ENCODE results near the gene ZKSCAN8. TPM values are rescaled to one million over a fixed set of nuclear protein-coding genes. Genes with fewer than 3 reads are reported as not detected.

ZKSCAN8 gene
- total RNA-seq, 1 donor from 2014 or later: 15.9 TPM

- DNase-seq (ENCODE audit: low spot score in 2 of 2) (no peak), FAIRE-seq (no peak)
Measured at GRCh38 chr6:28137505-28137981, 4.1 kb upstream of the ZKSCAN8 start.

GRCh38 chr6:28139860-28140543 is 1.7 kb upstream of the ZKSCAN8 start:
- no peak for FAIRE-seq

GRCh38 chr6:28140616-28141015 is 1.1 kb upstream of the ZKSCAN8 start:
- no peak for FAIRE-seq
- no peak for DNase-seq (ENCODE audit: low spot score in 2 of 2)

More at GRCh38 chr6:28139860-28140543, 1.7 kb upstream of the ZKSCAN8 start:
- DNase-seq (ENCODE audit: low spot score in 2 of 2): no peak

- DNase-seq (ENCODE audit: low spot score in 2 of 2): no peak
- no peak for FAIRE-seq
Measured at GRCh38 chr6:28142446-28142845, 763 bp downstream of the ZKSCAN8 start.

- DNase-seq (ENCODE audit: low spot score in 2 of 2) (no peak), FAIRE-seq (no peak)
Measured at GRCh38 chr6:28145231-28145630, 3.5 kb downstream of the ZKSCAN8 start.

- FAIRE-seq (no peak), DNase-seq (ENCODE audit: low spot score in 2 of 2) (no peak)
Measured at GRCh38 chr6:28152531-28152930, 10.8 kb downstream of the ZKSCAN8 start.

GRCh38 chr6:28153546-28153945 is 11.9 kb downstream of the ZKSCAN8 start:
- FAIRE-seq (no peak), DNase-seq (ENCODE audit: low spot score in 2 of 2) (no peak)

- FAIRE-seq (no peak), DNase-seq (ENCODE audit: low spot score in 2 of 2) (no peak)
Measured at GRCh38 chr6:28154357-28154756, 12.7 kb downstream of the ZKSCAN8 start.

- no peak for FAIRE-seq
- no peak for DNase-seq (ENCODE audit: low spot score in 2 of 2)
Measured at GRCh38 chr6:28158318-28158717, 16.6 kb downstream of the ZKSCAN8 start.

- DNase-seq (ENCODE audit: low spot score in 2 of 2) (no peak), FAIRE-seq (no peak)
Measured at GRCh38 chr6:28159029-28159607, 17.4 kb downstream of the ZKSCAN8 start.

GRCh38 chr6:28160233-28160632 is 18.6 kb downstream of the ZKSCAN8 start:
- FAIRE-seq (no peak), DNase-seq (ENCODE audit: low spot score in 2 of 2) (no peak)

- peak in 1 of 2 donors; percentile 67 for DNase-seq (ENCODE audit: low spot score in 2 of 2)
- FAIRE-seq: no peak
Measured at GRCh38 chr6:28161410-28162079, 19.9 kb downstream of the ZKSCAN8 start.

- FAIRE-seq: no peak
- no peak for DNase-seq (ENCODE audit: low spot score in 2 of 2)
Measured at GRCh38 chr6:28165563-28165962, 23.9 kb downstream of the ZKSCAN8 start.

- FAIRE-seq (no peak), DNase-seq (ENCODE audit: low spot score in 2 of 2) (no peak)
Measured at GRCh38 chr6:28167068-28167467, 25.4 kb downstream of the ZKSCAN8 start.

- FAIRE-seq (no peak), DNase-seq (ENCODE audit: low spot score in 2 of 2) (no peak)
Measured at GRCh38 chr6:28167926-28168325, 26.2 kb downstream of the ZKSCAN8 start.

- no peak for FAIRE-seq
- no peak for DNase-seq (ENCODE audit: low spot score in 2 of 2)
Measured at GRCh38 chr6:28171271-28171670, 29.6 kb downstream of the ZKSCAN8 start.

GRCh38 chr6:28172006-28172405 is 30.3 kb downstream of the ZKSCAN8 start:
- FAIRE-seq (no peak), DNase-seq (ENCODE audit: low spot score in 2 of 2) (no peak)

- FAIRE-seq (no peak), DNase-seq (ENCODE audit: low spot score in 2 of 2) (no peak)
Measured at GRCh38 chr6:28176373-28176772, 34.7 kb downstream of the ZKSCAN8 start.

- DNase-seq (ENCODE audit: low spot score in 2 of 2) (no peak), FAIRE-seq (no peak)
Measured at GRCh38 chr6:28182255-28182654, 40.6 kb downstream of the ZKSCAN8 start.

GRCh38 chr6:28188111-28188979 is 46.7 kb downstream of the ZKSCAN8 start:
- DNase-seq (ENCODE audit: low spot score in 2 of 2): no peak
- FAIRE-seq: no peak

GRCh38 chr6:28200020-28200419 is 58.3 kb downstream of the ZKSCAN8 start:
- FAIRE-seq (no peak), DNase-seq (ENCODE audit: low spot score in 2 of 2) (no peak)

All from frontal cortex (tissue), 4 donors.